Colonic mucosa (tissue), 4 donors: Measurements from ENCODE around the gene CST5. TPM values are rescaled to one million over a fixed set of nuclear protein-coding genes. Genes with fewer than 3 reads are reported as not detected.
"Not testable (repeated sequence)": the region's sequence is repeated elsewhere in the genome, so short reads cannot be mapped to it uniquely, and the experiment has no call there.

ENCODE experiments used
- DNase-seq: peaks from one replicate; pipeline ENCODE4 v3.0.0-alpha.2; 2020
- H3K27ac ChIP-seq: fragments of 200-600 bp; one replicate; pipeline ENCODE4 v1.8.0; 2021
- H3K27me3 ChIP-seq: fragments of 200-600 bp; one replicate; pipeline ENCODE4 v1.8.0; 2021
- H3K36me3 ChIP-seq: fragments of 200-600 bp; one replicate; pipeline ENCODE4 v1.8.0; 2021
- H3K4me1 ChIP-seq: fragments of 200-600 bp; one replicate; pipeline ENCODE4 v1.8.0; 2021; ENCODE audit warnings: mild to moderate bottlenecking
- H3K4me3 ChIP-seq: fragments of 200-600 bp; one replicate; pipeline ENCODE4 v1.8.0; 2021
- H3K9ac ChIP-seq, 2 donors: one replicate each; pipeline ENCODE4 v1.7.0; 2013; ENCODE audit warnings: control low read depth in 2 of 2, low read depth in 2 of 2, low read length in 2 of 2
- H3K9me3 ChIP-seq: fragments of 200-600 bp; one replicate; pipeline ENCODE4 v1.8.0; 2021
- intact Hi-C: fragments of 100-400 bp; cut with DNase I; formaldehyde crosslinking; loops from one replicate; pipeline ENCODE4 v1.14.1; 2022
- total RNA-seq, 2 donors: library from RNA; stranded (reverse); fragmentation: NEBNext Ultra II Directional in 1 of 2; extraction: Animal tissue kit (Norgen Biotek cat#: 25700) in 1 of 2; gene quantifications; one replicate each; pipeline ENCODE4 v1.2.1, GENCODE V29; 2021
- TF ChIP-seq, protein P1 (sequence below): fragments of 200-600 bp; IDR thresholded peaks from one replicate; pipeline ENCODE4 v1.8.0; 2022; ENCODE audit warnings: antibody characterized with exemption, mild to moderate bottlenecking
- donor health status: healthy.
- donor health status: DM: no; HTN: no; CAD: no.
- donor health status: DM: no; HTN: no; CAD: no.

CST5 gene
- total RNA-seq, 2 donors from 2014 or later: not detected

GRCh38 chr20:23884136-23884770 lies 4.7 kb upstream of the CST5 start:
- TF ChIP-seq, protein P1, sequence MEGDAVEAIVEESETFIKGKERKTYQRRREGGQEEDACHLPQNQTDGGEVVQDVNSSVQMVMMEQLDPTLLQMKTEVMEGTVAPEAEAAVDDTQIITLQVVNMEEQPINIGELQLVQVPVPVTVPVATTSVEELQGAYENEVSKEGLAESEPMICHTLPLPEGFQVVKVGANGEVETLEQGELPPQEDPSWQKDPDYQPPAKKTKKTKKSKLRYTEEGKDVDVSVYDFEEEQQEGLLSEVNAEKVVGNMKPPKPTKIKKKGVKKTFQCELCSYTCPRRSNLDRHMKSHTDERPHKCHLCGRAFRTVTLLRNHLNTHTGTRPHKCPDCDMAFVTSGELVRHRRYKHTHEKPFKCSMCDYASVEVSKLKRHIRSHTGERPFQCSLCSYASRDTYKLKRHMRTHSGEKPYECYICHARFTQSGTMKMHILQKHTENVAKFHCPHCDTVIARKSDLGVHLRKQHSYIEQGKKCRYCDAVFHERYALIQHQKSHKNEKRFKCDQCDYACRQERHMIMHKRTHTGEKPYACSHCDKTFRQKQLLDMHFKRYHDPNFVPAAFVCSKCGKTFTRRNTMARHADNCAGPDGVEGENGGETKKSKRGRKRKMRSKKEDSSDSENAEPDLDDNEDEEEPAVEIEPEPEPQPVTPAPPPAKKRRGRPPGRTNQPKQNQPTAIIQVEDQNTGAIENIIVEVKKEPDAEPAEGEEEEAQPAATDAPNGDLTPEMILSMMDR: no peak
- Histone ChIP-seq H3K9ac (no peak overlapping the region), H3K36me3 (no peaks in the 10 kb centered on the region), H3K27ac (no peak overlapping the region), H3K9me3 (no peaks in the 10 kb centered on the region), H3K4me1 (no peaks in the 10 kb centered on the region), H3K27me3 (no peaks in the 10 kb centered on the region), H3K4me3 (no peak overlapping the region)
- intact Hi-C loops: no loop called here
- no peak for DNase-seq

DNA sequence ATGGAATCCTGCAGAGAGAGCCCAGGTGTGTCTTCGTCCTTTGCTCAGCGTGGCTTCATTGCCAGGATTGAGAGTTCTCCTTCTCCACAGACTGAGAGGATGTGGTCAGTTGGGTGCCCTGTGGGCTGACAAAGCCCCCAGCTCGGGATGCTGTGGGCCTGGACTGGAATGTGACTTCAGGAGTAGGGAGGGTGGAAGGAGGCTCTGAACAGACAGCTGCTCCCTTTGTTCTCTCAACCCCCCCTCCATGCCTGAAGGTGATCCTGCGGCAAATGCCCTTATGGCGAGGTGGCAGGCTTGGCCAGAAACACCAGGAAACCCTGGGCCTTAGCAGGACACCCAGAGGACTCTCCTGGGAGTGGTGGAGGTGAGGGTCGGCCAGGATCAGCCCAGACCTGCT lies 1.8 kb upstream of the CST5 start:
- H3K4me3 ChIP-seq: no peak overlapping the region
- no peaks in the 10 kb centered on the region for H3K27me3 ChIP-seq
- TF ChIP-seq, protein P1: no peak
- intact Hi-C loops: no loop called here
- no peaks in the 10 kb centered on the region for H3K36me3 ChIP-seq
- no peaks in the 10 kb centered on the region for H3K4me1 ChIP-seq
- H3K27ac ChIP-seq: no peak overlapping the region
- DNase-seq: no peak
- no peaks in the 10 kb centered on the region for H3K9me3 ChIP-seq
- H3K9ac ChIP-seq: no peak overlapping the region

GRCh38 chr20:23880417-23880816 lies 869 bp upstream of the CST5 start:
- DNase-seq: no peak
- intact Hi-C loops: no loop called here
- Histone ChIP-seq H3K4me3 (no peak overlapping the region), H3K4me1 (no peaks in the 10 kb centered on the region), H3K9me3 (no peaks in the 10 kb centered on the region), H3K27me3 (no peaks in the 10 kb centered on the region), H3K36me3 (no peaks in the 10 kb centered on the region), H3K27ac (no peak overlapping the region), H3K9ac (no peak overlapping the region)
- TF ChIP-seq, protein P1: no peak

DNA sequence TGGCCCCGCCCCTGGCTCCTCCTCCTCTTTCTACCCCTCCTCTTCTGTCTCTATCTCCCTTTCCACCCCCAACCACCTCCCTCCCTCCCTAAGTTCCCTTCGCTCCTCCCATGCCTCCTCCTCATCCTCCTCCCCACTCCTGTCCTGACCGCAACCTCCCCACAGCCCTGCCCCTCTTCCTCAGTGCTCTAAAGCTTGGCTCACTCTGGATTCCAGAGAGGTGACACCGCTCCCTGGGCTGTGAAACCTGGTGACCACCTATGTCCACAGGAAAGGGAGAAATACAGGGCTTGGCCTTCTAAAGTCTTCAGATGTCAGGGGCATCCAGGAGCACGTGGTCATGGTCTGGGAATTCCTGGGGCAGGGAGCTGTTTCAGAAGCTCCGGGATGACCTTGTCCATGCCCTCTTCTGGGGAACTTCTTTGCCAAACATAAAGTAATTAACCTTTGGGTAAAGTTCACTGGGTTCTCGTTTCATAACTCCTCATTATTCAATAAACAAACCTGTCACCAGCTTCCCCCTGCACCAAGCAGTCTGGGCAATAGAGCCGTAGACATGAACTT lies 345 bp upstream of the CST5 start:
- H3K27ac ChIP-seq: no peak overlapping the region
- H3K27me3 ChIP-seq: no peaks in the 10 kb centered on the region
- H3K4me3 ChIP-seq: no peak overlapping the region
- TF ChIP-seq, protein P1: no peak
- no peak overlapping the region for H3K9ac ChIP-seq
- intact Hi-C loops: no loop called here
- H3K4me1 ChIP-seq: no peaks in the 10 kb centered on the region
- DNase-seq: no peak
- H3K36me3 ChIP-seq: no peaks in the 10 kb centered on the region
- H3K9me3 ChIP-seq: no peaks in the 10 kb centered on the region

DNA sequence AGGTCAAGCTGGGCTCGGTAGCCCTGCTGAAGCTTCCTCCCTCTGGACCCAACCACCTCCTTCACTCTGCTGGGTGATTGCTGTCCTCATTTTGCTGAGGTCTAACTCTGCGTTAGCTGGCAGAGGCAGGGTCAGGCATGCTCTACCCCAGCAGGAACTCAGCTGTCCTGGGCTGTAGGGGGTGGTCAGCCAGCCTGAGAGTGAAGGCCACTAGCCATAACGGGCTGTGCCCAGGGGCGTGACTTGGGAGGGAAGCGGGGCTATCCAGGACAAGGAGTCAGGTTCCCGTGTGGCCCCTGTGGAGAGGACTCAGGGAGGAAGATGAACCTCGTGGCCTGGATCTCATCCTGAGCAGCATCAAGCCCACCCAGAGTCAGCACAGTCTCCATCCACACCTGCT lies 761 bp downstream of the CST5 start:
- TF ChIP-seq, protein P1: no peak
- Histone ChIP-seq H3K9ac (no peak overlapping the region), H3K4me1 (no peaks in the 10 kb centered on the region), H3K27ac (no peak overlapping the region), H3K27me3 (no peaks in the 10 kb centered on the region), H3K36me3 (no peaks in the 10 kb centered on the region), H3K4me3 (no peak overlapping the region), H3K9me3 (no peaks in the 10 kb centered on the region)
- no peak for DNase-seq
- intact Hi-C loops: no loop called here

DNA sequence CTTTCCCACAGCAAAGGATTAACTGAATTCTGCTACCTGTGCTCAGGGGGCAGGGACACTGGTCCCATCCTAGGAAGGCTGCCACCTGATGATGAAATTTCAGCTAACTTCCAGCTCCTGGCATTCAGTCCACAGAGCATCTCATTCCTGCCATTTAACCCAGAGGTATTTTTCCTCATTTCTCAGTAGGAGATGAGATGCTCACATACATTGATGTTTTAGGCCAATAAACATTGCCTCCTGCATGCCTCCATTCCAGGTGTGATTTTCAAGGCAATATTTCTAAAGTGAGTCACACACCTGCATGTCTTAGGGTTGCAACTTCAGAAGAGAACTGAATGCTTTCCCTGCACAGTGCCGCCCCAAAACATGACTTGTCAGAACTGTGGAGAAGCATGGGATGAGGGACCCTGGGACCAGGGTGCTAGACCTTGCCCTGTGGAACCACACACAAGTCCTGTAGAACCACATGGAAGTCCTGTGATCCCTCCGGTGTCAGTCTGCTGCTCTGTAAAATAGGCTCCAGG lies 1.5 kb downstream of the CST5 start:
- H3K4me3 ChIP-seq, DNase-seq, H3K9me3 ChIP-seq, H3K9ac ChIP-seq, H3K36me3 ChIP-seq, intact Hi-C loops, H3K27ac ChIP-seq, H3K4me1 ChIP-seq, H3K27me3 ChIP-seq: not testable (repeated sequence)
